Measurements from ENCODE around the gene BIN2. TPM values are rescaled to one million over a fixed set of nuclear protein-coding genes. Genes with fewer than 3 reads are reported as not detected.
A peak's percentile ranks its signal among the peaks of the same experiment; 100 is the strongest.

The BIN2 gene
- total and polyA plus RNA-seq, 2 experiments from 2014 or later, result not detected

DNA sequence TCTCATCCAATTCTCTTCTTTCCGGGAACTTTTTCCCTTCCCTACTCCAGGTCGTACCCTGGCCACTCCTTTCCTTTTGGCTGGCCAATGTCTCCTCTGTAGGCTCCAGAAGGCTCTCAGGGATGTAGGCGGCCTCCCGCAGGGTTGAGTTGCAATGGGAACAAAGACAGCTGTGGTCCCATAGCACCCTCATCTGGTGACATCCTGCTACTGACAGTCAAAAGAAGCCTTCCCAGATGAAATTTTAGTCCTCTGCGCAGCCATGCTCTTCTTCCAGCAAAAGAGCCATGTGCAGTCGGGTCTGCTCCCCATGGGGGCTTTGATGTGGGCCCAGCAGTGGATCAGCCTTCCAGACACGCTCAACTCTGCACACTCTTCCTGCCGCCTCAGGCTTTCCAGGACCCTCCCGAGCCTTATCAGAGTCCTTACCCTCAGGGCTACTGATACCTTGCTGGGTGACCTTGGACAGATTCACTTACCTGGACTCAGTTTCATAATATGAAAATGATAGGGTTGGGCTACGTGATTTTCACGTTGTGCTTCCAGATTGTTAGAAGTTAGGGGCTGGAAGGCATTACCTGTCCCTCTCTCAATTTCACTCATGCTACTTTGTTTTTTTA, 28.0 kb upstream of the BIN2 start:
- peak; percentile 39 for TF ChIP-seq POLR2AphosphoS5 (IDR thresholded peaks at IDR 0.05; ENCODE audit: low read depth)
- no peak for TF ChIP-seq EZH2 (IDR thresholded peaks at IDR 0.05; ENCODE audit: low read depth, unreplicated experiment)
- TF ChIP-seq, protein P1, sequence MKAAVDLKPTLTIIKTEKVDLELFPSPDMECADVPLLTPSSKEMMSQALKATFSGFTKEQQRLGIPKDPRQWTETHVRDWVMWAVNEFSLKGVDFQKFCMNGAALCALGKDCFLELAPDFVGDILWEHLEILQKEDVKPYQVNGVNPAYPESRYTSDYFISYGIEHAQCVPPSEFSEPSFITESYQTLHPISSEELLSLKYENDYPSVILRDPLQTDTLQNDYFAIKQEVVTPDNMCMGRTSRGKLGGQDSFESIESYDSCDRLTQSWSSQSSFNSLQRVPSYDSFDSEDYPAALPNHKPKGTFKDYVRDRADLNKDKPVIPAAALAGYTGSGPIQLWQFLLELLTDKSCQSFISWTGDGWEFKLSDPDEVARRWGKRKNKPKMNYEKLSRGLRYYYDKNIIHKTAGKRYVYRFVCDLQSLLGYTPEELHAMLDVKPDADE (IDR thresholded peaks at IDR 0.05), result no peak
- TF ChIP-seq STAT1 (IDR thresholded peaks at IDR 0.05; ENCODE audit: unreplicated experiment), result no peak
- no peak for TF ChIP-seq ZNF114 (CRISPR knock-in tag; IDR thresholded peaks at IDR 0.05)
- TF ChIP-seq EZH2phosphoT487 (IDR thresholded peaks at IDR 0.05; ENCODE audit: unreplicated experiment), result no peak
- no peak for TF ChIP-seq ZNF331 (CRISPR knock-in tag; IDR thresholded peaks at IDR 0.05; ENCODE audit: low read depth)
- TF ChIP-seq, protein P2, sequence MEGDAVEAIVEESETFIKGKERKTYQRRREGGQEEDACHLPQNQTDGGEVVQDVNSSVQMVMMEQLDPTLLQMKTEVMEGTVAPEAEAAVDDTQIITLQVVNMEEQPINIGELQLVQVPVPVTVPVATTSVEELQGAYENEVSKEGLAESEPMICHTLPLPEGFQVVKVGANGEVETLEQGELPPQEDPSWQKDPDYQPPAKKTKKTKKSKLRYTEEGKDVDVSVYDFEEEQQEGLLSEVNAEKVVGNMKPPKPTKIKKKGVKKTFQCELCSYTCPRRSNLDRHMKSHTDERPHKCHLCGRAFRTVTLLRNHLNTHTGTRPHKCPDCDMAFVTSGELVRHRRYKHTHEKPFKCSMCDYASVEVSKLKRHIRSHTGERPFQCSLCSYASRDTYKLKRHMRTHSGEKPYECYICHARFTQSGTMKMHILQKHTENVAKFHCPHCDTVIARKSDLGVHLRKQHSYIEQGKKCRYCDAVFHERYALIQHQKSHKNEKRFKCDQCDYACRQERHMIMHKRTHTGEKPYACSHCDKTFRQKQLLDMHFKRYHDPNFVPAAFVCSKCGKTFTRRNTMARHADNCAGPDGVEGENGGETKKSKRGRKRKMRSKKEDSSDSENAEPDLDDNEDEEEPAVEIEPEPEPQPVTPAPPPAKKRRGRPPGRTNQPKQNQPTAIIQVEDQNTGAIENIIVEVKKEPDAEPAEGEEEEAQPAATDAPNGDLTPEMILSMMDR (conservative IDR thresholded peaks at IDR 0.05; ENCODE audit: low read depth in 2 of 2), result peak; percentile 90 to 95
- TF ChIP-seq JUNB (IDR thresholded peaks at IDR 0.05; ENCODE audit: unreplicated experiment), result no peak
- TF ChIP-seq, protein P3, sequence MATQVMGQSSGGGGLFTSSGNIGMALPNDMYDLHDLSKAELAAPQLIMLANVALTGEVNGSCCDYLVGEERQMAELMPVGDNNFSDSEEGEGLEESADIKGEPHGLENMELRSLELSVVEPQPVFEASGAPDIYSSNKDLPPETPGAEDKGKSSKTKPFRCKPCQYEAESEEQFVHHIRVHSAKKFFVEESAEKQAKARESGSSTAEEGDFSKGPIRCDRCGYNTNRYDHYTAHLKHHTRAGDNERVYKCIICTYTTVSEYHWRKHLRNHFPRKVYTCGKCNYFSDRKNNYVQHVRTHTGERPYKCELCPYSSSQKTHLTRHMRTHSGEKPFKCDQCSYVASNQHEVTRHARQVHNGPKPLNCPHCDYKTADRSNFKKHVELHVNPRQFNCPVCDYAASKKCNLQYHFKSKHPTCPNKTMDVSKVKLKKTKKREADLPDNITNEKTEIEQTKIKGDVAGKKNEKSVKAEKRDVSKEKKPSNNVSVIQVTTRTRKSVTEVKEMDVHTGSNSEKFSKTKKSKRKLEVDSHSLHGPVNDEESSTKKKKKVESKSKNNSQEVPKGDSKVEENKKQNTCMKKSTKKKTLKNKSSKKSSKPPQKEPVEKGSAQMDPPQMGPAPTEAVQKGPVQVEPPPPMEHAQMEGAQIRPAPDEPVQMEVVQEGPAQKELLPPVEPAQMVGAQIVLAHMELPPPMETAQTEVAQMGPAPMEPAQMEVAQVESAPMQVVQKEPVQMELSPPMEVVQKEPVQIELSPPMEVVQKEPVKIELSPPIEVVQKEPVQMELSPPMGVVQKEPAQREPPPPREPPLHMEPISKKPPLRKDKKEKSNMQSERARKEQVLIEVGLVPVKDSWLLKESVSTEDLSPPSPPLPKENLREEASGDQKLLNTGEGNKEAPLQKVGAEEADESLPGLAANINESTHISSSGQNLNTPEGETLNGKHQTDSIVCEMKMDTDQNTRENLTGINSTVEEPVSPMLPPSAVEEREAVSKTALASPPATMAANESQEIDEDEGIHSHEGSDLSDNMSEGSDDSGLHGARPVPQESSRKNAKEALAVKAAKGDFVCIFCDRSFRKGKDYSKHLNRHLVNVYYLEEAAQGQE (IDR thresholded peaks at IDR 0.05; ENCODE audit: unreplicated experiment), result no peak
- TF ChIP-seq ZNF462 (CRISPR knock-in tag; IDR thresholded peaks at IDR 0.05), result peak; percentile 70; the same call in 1 of the 2 replicates
- TF ChIP-seq NANOG (IDR thresholded peaks at IDR 0.05; ENCODE audit: borderline replicate concordance), result no peak
- TF ChIP-seq CREB1 (CRISPR knock-in tag; IDR thresholded peaks at IDR 0.05; ENCODE audit: low read depth), result no peak
- Histone ChIP-seq H3K4me2 (no peak overlapping the region), H3F3A (replicated peaks; ENCODE audit: low read depth) (no peaks in the 10 kb centered on the region), H3K79me2 (replicated peaks; ENCODE audit: insufficient read depth) (no peaks in the 10 kb centered on the region), H3K27me3 (ENCODE audit: insufficient read depth) (no peaks in the 10 kb centered on the region), H3K27ac (ENCODE audit: low read depth) (no peak overlapping the region), H3K9me2 (ENCODE audit: insufficient read depth) (no peaks in the 10 kb centered on the region), H3K4me1 (ENCODE audit: insufficient read depth) (no peaks in the 10 kb centered on the region), H2AFZ (no peak overlapping the region), H3K4me3 (no peak overlapping the region), H4K20me1 (replicated peaks; ENCODE audit: insufficient read depth) (no peaks in the 10 kb centered on the region), H3K36me3 (ENCODE audit: insufficient read depth) (no peaks in the 10 kb centered on the region)
- DNase-seq (ENCODE audit: low spot score), result peak; percentile 94
- Mint-ChIP-seq H3K27me3 (ENCODE audit: insufficient read depth, low read depth, poor library complexity) (peaks cover 5% of the 10 kb centered on the region), H3K4me3 (no peak overlapping the region), H3K27ac (no peak overlapping the region), H3K4me1 (peaks cover 8% of the 10 kb centered on the region), H3K9me3 (no peaks in the 10 kb centered on the region), H3K36me3 (ENCODE audit: low read depth) (peaks cover 8% of the 10 kb centered on the region; the same call in 2 of the 3 replicates)
- peak; percentile 97 for ATAC-seq

All from GM23338 (cell line).